Measurements from ENCODE around the gene STYXL2. TPM values are rescaled to one million over a fixed set of nuclear protein-coding genes. Genes with fewer than 3 reads are reported as not detected.

Gene STYXL2
- total and polyA plus RNA-seq, 9 of the 15 experiments (the other 6 are each of a cell fraction or from before 2014, with no cell fraction given) = not detected

GRCh38 chr1:167077868-167078210 is 16.0 kb upstream of the STYXL2 start:
- CTCF ChIA-PET (ENCODE audit: low intra/inter-chr PET ratio) = no interaction called here
- no peak for ATAC-seq

DNA sequence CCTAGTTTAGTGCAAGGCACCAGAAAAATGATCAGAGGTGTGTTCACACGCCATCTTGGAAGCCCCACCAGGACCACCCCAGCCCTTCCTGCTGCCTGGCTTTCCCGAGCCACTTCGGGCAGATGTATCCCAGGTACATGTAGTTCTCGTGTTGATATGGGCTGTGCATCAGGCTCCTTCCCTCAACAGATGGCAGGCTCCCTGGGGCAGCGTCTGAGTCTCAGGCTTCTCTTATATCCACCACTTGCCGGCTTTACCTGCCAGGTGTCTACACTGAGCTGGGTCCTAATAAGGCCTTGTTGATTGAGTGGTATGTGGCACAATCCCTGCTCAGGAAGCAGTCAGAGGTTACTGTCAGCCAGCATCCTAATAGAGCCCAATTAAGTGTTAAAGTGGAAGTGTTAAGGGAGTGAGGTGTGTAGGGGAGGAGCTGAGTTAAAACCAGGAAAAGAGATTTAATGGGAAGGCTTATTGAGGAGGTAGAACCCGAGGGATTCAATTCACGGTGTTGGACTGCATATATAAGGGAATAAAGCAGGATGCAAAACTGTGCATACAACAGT is 12.2 kb upstream of the STYXL2 start:
- no peaks in the 10 kb centered on the region; the same call in 1 of the 2 replicates for H4K20me1 ChIP-seq (replicated peaks; ENCODE audit: control insufficient read depth, insufficient read depth, low read length)
- in situ Hi-C loops (cut with MboI) (no loop called here), intact Hi-C loops (cut with micrococcal nuclease) (no loop called here)
- under 1% methylated on average over 8 of the region's 8 CpGs for WGBS (ENCODE audit: insufficient coverage, low coverage, missing lambda C conversion rate)
- H3K9me3 ChIP-seq (replicated peaks; ENCODE audit: control insufficient read depth, insufficient read depth, low read depth, low read length) = no peaks in the 10 kb centered on the region
- H3K4me2 ChIP-seq (ENCODE audit: insufficient read depth, low read length) = no peak overlapping the region
- DNase-seq (ENCODE audit: extremely low read depth in 1 of 4, low spot score in 3 of 4) = no peak
- H3K27me3 ChIP-seq (ENCODE audit: control insufficient read depth in 2 of 2, insufficient read depth in 2 of 2, low read length in 2 of 2) = peaks cover 65 to 66% of the 10 kb centered on the region in 2 experiments
- no peak overlapping the region for H3K27ac ChIP-seq (ENCODE audit: extremely low read depth, low read depth, low read length)
- POLR2A ChIA-PET = no interaction called here
- no peaks in the 10 kb centered on the region for H3K79me2 ChIP-seq (ENCODE audit: control insufficient read depth, insufficient read depth, low read length)
- BruUV-seq (replicated peaks) = no TSS peak
- no peaks in the 10 kb centered on the region for H3K36me3 ChIP-seq (ENCODE audit: control insufficient read depth, insufficient read depth, low read length)
- H3K4me3 ChIP-seq = no peak overlapping the region
- H3K9me1 ChIP-seq (ENCODE audit: control insufficient read depth, insufficient read depth, low read length) = no peaks in the 10 kb centered on the region
- H3K9ac ChIP-seq (ENCODE audit: insufficient read depth in 1 of 2, low read depth in 2 of 2, low read length in 2 of 2) = no peak overlapping the region
- CTCF ChIA-PET (ENCODE audit: low intra/inter-chr PET ratio) = interaction anchor here (0.7 kb wide), 1 partner anchor 27 kb away, joined by 3 read pairs; no protein-coding TSS in a partner anchor
- FAIRE-seq = no peak
- no peak overlapping the region for H2AFZ ChIP-seq (ENCODE audit: low read depth, low read length)
- no peaks in the 10 kb centered on the region for H3K4me1 ChIP-seq (replicated peaks in 1 of 2; ENCODE audit: control insufficient read depth in 2 of 2, insufficient read depth in 2 of 2, low read length in 2 of 2)
- TF ChIP-seq ZNF224 (CRISPR knock-in tag; IDR thresholded peaks at IDR 0.05) (no peak), ZZZ3 (IDR thresholded peaks at IDR 0.05) (no peak), HMG20A (CRISPR knock-in tag; conservative IDR thresholded peaks at IDR 0.05) (no peak), KLF13 (tag; IDR thresholded peaks at IDR 0.05; ENCODE audit: borderline replicate concordance, low read depth) (no peak), RBM39 (optimal IDR thresholded peaks at IDR 0.05; ENCODE audit: low read depth, low read length) (no peak), TAF15 (IDR thresholded peaks at IDR 0.05; ENCODE audit: low read depth, low read length) (no peak), IFI16 (CRISPR knock-in tag; IDR thresholded peaks at IDR 0.05) (no peak), TCFL5 (CRISPR knock-in tag; conservative IDR thresholded peaks at IDR 0.05) (no peak), TAF1 (IDR thresholded peaks at IDR 0.05; ENCODE audit: control insufficient read depth, extremely low read depth, insufficient read depth, low read length, severe bottlenecking) (no peak), FOXJ3 (CRISPR knock-in tag; IDR thresholded peaks at IDR 0.05) (no peak), SAFB2 (IDR thresholded peaks at IDR 0.05; ENCODE audit: borderline replicate concordance, low read depth, low read length, severe bottlenecking) (no peak)
- TF ChIP-seq, protein P1, sequence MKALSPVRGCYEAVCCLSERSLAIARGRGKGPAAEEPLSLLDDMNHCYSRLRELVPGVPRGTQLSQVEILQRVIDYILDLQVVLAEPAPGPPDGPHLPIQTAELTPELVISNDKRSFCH (CRISPR knock-in tag; IDR thresholded peaks at IDR 0.05) = no peak
- TF ChIP-seq, protein P1 (tag; IDR thresholded peaks at IDR 0.05) = no peak
- no peak for ATAC-seq

More at GRCh38 chr1:167077868-167078210, 16.0 kb upstream of the STYXL2 start:
- DNase-seq (ENCODE audit: extremely low read depth in 1 of 4, low spot score in 3 of 4) = no peak
- H3K27me3 ChIP-seq (ENCODE audit: control insufficient read depth in 2 of 2, insufficient read depth in 2 of 2, low read length in 2 of 2) = peaks cover 43 to 65% of the 10 kb centered on the region in 2 experiments
- no peak overlapping the region for H2AFZ ChIP-seq (ENCODE audit: low read depth, low read length)
- no peaks in the 10 kb centered on the region for H3K9me3 ChIP-seq (replicated peaks; ENCODE audit: control insufficient read depth, insufficient read depth, low read depth, low read length)
- no peaks in the 10 kb centered on the region for H3K79me2 ChIP-seq (ENCODE audit: control insufficient read depth, insufficient read depth, low read length)
- POLR2A ChIA-PET = no interaction called here
- no peak overlapping the region for H3K9ac ChIP-seq (ENCODE audit: insufficient read depth in 1 of 2, low read depth in 2 of 2, low read length in 2 of 2)
- in situ Hi-C loops (cut with MboI) = no loop called here
- H3K27ac ChIP-seq (ENCODE audit: extremely low read depth, low read depth, low read length) = no peak overlapping the region
- TF ChIP-seq ZNF165 (CRISPR knock-in tag; IDR thresholded peaks at IDR 0.05; ENCODE audit: borderline replicate concordance) = no peak
- no peak for TF ChIP-seq IFI16 (CRISPR knock-in tag; IDR thresholded peaks at IDR 0.05)
- TF ChIP-seq FOXK1 (CRISPR knock-in tag; IDR thresholded peaks at IDR 0.05; ENCODE audit: borderline replicate concordance) = no peak
- TF ChIP-seq MEIS2 (IDR thresholded peaks at IDR 0.05; ENCODE audit: partially characterized antibody) = no peak
- no peak for TF ChIP-seq ZNF77 (CRISPR knock-in tag; IDR thresholded peaks at IDR 0.05)
- TF ChIP-seq EWSR1 (IDR thresholded peaks at IDR 0.05; ENCODE audit: borderline replicate concordance, low read depth, partially characterized antibody) = no peak
- TF ChIP-seq JUNB (CRISPR knock-in tag; conservative IDR thresholded peaks at IDR 0.05) = no peak
- TF ChIP-seq CBFB (CRISPR knock-in tag; IDR thresholded peaks at IDR 0.05) = no peak
- TF ChIP-seq RNF2 (IDR thresholded peaks at IDR 0.05) = no peak
- no TSS peak for BruUV-seq (replicated peaks)
- H4K20me1 ChIP-seq (replicated peaks; ENCODE audit: control insufficient read depth, insufficient read depth, low read length) = no peaks in the 10 kb centered on the region; the same call in 1 of the 2 replicates
- no peaks in the 10 kb centered on the region for H3K4me1 ChIP-seq (replicated peaks in 1 of 2; ENCODE audit: control insufficient read depth in 2 of 2, insufficient read depth in 2 of 2, low read length in 2 of 2)
- H3K36me3 ChIP-seq (ENCODE audit: control insufficient read depth, insufficient read depth, low read length) = no peaks in the 10 kb centered on the region
- H3K9me1 ChIP-seq (ENCODE audit: control insufficient read depth, insufficient read depth, low read length) = no peaks in the 10 kb centered on the region
- H3K4me3 ChIP-seq = no peak overlapping the region
- no peak overlapping the region for H3K4me2 ChIP-seq (ENCODE audit: insufficient read depth, low read length)
- no peak for FAIRE-seq
- intact Hi-C loops (cut with micrococcal nuclease) = no loop called here
